Thyroid gland (tissue), 4 donors: Measurements from ENCODE around the gene PCDHGC5. TPM values are rescaled to one million over a fixed set of nuclear protein-coding genes. Genes with fewer than 3 reads are reported as not detected.

ENCODE experiments used
- DNase-seq, 2 donors: peaks; one replicate each; pipeline ENCODE4 v3.0.0-alpha.2; 2019
- H3K27ac ChIP-seq, 3 donors: fragments of 200-600 bp; sonication (generic); 1 replicate in 2 of 3; 2 replicates in 1 of 3; pipeline ENCODE4 v1.5.1; 2016 to 2019; ENCODE audit warnings: mild to moderate bottlenecking in 1 of 3, moderate library complexity in 1 of 3
- H3K27me3 ChIP-seq: fragments of 200-600 bp; sonication (generic); one replicate; pipeline ENCODE4 v1.5.1; 2019
- H3K36me3 ChIP-seq, 2 donors: fragments of 200-600 bp; sonication (generic); one replicate each; pipeline ENCODE4 v1.5.1; 2016 to 2019
- H3K4me1 ChIP-seq, 2 donors: fragments of 200-600 bp; sonication (generic); one replicate each; pipeline ENCODE4 v1.5.1; 2017 to 2019
- H3K4me3 ChIP-seq, 3 donors: fragments of 200-600 bp; sonication (generic); replicated peaks in 1 of 3; 1 replicate in 2 of 3; 2 replicates in 1 of 3; pipeline ENCODE4 v1.5.1; 2016; ENCODE audit warnings: mild to moderate bottlenecking in 1 of 3
- H3K9me3 ChIP-seq: fragments of 200-600 bp; sonication (generic); one replicate; pipeline ENCODE4 v1.5.1; 2017
- CTCF ChIP-seq, 6 experiments: fragments of 200-600 bp in 3 of 6; fragments of 450-650 bp in 3 of 6; sonication (generic) in 3 of 6; IDR thresholded peaks; one replicate each; pipeline ENCODE4 v1.5.1; 2016 to 2019; ENCODE audit warnings: antibody characterized with exemption in 6 of 6, mild to moderate bottlenecking in 2 of 6, inconsistent platforms in 1 of 6, moderate library complexity in 1 of 6
- POLR2A ChIP-seq, 2 donors: fragments of 450-650 bp; IDR thresholded peaks; one replicate each; pipeline ENCODE4 v1.6.1; 2017; ENCODE audit warnings: antibody characterized with exemption in 2 of 2, mild to moderate bottlenecking in 2 of 2, moderate library complexity in 1 of 2
- WGBS, 2 donors: methylation state at CpG; one replicate each; pipeline ENCODE4 v1.1.5; 2017; 5-methylcytosine and 5-hydroxymethylcytosine counted together
- intact Hi-C: fragments of 100-400 bp; cut with DNase I; formaldehyde crosslinking; loops from one replicate; pipeline ENCODE4 v1.15.1; 2023
- total RNA-seq, 4 donors: library from RNA; depleted of rRNA; stranded (reverse); fragments of >200 nt; gene quantifications; one replicate each; pipeline ENCODE4 v1.2.3, GENCODE V29; 2016

Gene PCDHGC5
- total RNA-seq, 4 donors from 2014 or later = 1.8 to 3.4 (median 2.1) TPM

GRCh38 chr5:141475625-141476131 lies 13.2 kb upstream of the PCDHGC5 start, which contains the start of gene PCDHGC3:
Gene PCDHGC3, plus strand, starts transcription at chr5:141475966. Its CDS starts 151 bp downstream, at chr5:141476117.
- Histone ChIP-seq H3K36me3 (no peaks in the 10 kb centered on the region), H3K4me3 (peak within 1 kb of the TSS; percentile 1 to 71 (median 44)), H3K27me3 (no peaks in the 10 kb centered on the region), H3K27ac (peak within 1 kb of the TSS; percentile 49 to 86 (median 77)), H3K9me3 (no peaks in the 10 kb centered on the region), H3K4me1 (peaks cover 14 to 35% of the 10 kb centered on the region in 2 donors)
- TF ChIP-seq CTCF (IDR thresholded peaks at IDR 0.05) (peak in 4 of 6 experiments; percentile 26 to 58 (median 28)), POLR2A (IDR thresholded peaks at IDR 0.05) (peak in 1 of 2 donors; percentile 71)
- DNase-seq = peak; percentile 93 to 94
- WGBS, 2 donors = 0% methylated on average over 23 to 27 of the region's 28 CpGs
- intact Hi-C loops = loop anchor here (5.0 to 10.0 kb wide), 2 partner anchors 42 to 79 kb away; no protein-coding TSS in a partner anchor

- H3K36me3 ChIP-seq = no peaks in the 10 kb centered on the region
- no peaks in the 10 kb centered on the region for H3K9me3 ChIP-seq
- intact Hi-C loops = loop anchor here (5.0 to 10.0 kb wide), 2 partner anchors 41 to 78 kb away; no protein-coding TSS in a partner anchor
- peak overlapping the region; percentile 1 to 71 (median 44) for H3K4me3 ChIP-seq
- TF ChIP-seq CTCF (IDR thresholded peaks at IDR 0.05) (no peak), POLR2A (IDR thresholded peaks at IDR 0.05) (peak in 1 of 2 donors; percentile 3)
- 1 to 3% methylated on average over 20 to 51 of the region's 58 CpGs for WGBS, 2 donors
- peaks cover 14 to 35% of the 10 kb centered on the region in 2 donors for H3K4me1 ChIP-seq
- peak overlapping the region; percentile 49 to 86 (median 77) for H3K27ac ChIP-seq
- DNase-seq = peak; percentile 56 to 71
- no peaks in the 10 kb centered on the region for H3K27me3 ChIP-seq
Observed at GRCh38 chr5:141476132-141476911, 12.6 kb upstream of the PCDHGC5 start.

- WGBS, 2 donors = 29 to 42% methylated on average over 22 of the region's 24 CpGs
- Histone ChIP-seq H3K4me1 (peaks cover 14 to 35% of the 10 kb centered on the region in 2 donors), H3K36me3 (no peaks in the 10 kb centered on the region), H3K9me3 (no peaks in the 10 kb centered on the region), H3K4me3 (peak overlapping the region in 1 of 3 donors; percentile 44), H3K27ac (peak overlapping the region in 1 of 3 donors; percentile 77), H3K27me3 (no peaks in the 10 kb centered on the region)
- no peak for DNase-seq
- TF ChIP-seq POLR2A (IDR thresholded peaks at IDR 0.05) (no peak), CTCF (IDR thresholded peaks at IDR 0.05) (no peak)
- intact Hi-C loops = loop anchor here (5.0 to 10.0 kb wide), 2 partner anchors 40 to 78 kb away; no protein-coding TSS in a partner anchor
Observed at GRCh38 chr5:141477044-141477575, 11.8 kb upstream of the PCDHGC5 start.

GRCh38 chr5:141477815-141478214 lies 11.1 kb upstream of the PCDHGC5 start:
- 44% methylated on average over 7 to 13 of the region's 13 CpGs for WGBS, 2 donors
- peaks cover 14 to 35% of the 10 kb centered on the region in 2 donors for H3K4me1 ChIP-seq

More at GRCh38 chr5:141477815-141478214, 11.1 kb upstream of the PCDHGC5 start:
- no peak for TF ChIP-seq POLR2A (IDR thresholded peaks at IDR 0.05)
- TF ChIP-seq CTCF (IDR thresholded peaks at IDR 0.05) = no peak
- no peaks in the 10 kb centered on the region for H3K9me3 ChIP-seq
- H3K4me3 ChIP-seq = no peak overlapping the region
- DNase-seq = no peak
- no peaks in the 10 kb centered on the region for H3K36me3 ChIP-seq
- intact Hi-C loops = loop anchor here (5.0 to 10.0 kb wide), 2 partner anchors 39 to 77 kb away; no protein-coding TSS in a partner anchor
- no peaks in the 10 kb centered on the region for H3K27me3 ChIP-seq
- no peak overlapping the region for H3K27ac ChIP-seq
